ENCODE data around the gene MAP3K6.

The MAP3K6 gene

DNA sequence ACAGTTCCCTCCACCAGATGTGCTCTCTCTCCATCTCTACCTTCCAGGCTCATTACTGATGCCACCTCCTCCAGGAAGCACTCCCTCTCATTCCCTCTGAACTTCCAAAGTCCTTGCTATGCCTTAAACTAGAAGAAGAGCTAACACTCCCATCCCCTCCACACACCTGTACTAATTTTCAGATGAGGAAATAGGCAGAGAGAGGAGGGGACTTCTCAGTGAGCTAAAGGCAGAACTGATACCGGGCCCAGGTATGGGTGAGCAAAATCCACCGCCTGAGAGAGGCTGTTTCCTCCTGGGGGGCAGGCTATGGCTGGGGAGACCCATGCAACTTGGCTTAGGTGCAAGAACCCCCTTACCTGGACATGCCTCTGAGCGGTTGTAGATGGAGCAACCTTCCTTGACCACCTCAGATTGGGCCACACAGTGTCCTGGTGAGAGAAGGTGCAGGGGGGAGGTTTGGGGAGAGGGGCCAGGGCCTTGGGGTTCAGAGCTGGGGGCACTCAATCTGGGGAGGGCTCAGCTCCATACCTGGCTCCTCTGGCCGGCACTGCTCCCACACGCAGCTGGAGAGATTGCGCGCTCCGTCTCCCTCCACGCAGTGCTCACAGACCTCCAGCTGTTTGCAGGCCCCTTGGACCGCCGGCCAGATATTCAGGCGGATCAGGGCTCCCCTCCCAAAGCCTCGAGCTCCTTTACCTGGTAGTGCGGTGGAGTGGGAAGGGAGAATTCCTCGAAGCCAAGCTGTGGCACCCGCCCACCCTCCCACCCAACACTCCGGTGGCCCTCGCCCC lies 15.4 kb upstream of the MAP3K6 start:
- in situ Hi-C loops (cut with MboI; ENCODE audit: low sequenced_read_pairs, unreplicated experiment) = no loop called here
- TF ChIP-seq, protein P1, sequence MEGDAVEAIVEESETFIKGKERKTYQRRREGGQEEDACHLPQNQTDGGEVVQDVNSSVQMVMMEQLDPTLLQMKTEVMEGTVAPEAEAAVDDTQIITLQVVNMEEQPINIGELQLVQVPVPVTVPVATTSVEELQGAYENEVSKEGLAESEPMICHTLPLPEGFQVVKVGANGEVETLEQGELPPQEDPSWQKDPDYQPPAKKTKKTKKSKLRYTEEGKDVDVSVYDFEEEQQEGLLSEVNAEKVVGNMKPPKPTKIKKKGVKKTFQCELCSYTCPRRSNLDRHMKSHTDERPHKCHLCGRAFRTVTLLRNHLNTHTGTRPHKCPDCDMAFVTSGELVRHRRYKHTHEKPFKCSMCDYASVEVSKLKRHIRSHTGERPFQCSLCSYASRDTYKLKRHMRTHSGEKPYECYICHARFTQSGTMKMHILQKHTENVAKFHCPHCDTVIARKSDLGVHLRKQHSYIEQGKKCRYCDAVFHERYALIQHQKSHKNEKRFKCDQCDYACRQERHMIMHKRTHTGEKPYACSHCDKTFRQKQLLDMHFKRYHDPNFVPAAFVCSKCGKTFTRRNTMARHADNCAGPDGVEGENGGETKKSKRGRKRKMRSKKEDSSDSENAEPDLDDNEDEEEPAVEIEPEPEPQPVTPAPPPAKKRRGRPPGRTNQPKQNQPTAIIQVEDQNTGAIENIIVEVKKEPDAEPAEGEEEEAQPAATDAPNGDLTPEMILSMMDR (IDR thresholded peaks at IDR 0.05; ENCODE audit: borderline replicate concordance, control extremely low read depth, extremely low read depth, insufficient read depth, missing control alignments) = no peak
- no peak for DNase-seq (ENCODE audit: low spot score)

DNA sequence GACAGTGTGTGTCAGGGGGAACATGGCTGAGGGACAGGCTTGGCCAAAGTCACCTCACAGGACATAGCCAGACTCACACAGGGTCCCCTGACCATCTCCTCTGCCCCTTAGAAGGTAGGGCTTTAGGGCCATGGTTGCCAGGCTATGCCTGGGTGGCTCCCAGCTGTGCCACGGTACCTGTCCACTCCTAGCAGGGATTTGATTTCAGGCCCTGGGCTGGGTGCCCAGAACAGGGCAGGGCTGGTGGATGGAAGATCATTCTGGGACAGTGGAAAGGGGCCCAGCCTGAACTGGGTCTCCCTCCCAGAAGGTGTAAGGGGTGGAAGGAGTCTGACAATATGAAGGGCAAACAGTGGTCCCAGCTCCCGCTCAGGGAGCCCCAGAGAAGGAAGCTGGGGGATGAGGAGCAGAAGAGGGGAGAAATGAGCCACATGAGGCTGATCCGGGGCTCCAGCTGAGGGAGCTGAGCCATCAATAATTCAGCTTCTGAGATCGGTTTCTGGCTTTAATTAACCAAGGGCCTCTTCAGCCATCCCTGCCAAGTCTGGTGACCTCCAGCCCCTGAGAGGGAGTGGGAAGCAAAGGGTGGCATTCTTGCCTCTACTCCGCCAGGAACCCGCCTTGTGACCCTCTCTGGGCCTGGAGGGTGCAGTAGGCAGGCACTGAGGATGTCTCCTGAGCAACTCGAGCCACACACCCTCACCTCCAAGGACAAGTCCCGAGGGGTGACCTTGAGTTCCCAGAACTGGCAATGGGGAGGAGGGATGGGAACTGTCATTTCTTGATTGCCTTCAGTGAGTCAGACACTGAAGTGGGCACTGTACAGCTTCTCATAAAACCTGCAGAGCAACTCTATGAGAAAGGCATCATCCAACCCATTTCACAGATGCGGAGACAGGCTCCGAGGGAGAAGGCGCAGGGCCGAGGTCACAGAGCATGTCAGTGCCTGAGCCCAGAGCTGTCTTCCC lies 14.3 kb upstream of the MAP3K6 start:
- in situ Hi-C loops (cut with MboI; ENCODE audit: low sequenced_read_pairs, unreplicated experiment) = no loop called here
- DNase-seq (ENCODE audit: low spot score) = no peak
- TF ChIP-seq, protein P1 (IDR thresholded peaks at IDR 0.05; ENCODE audit: borderline replicate concordance, control extremely low read depth, extremely low read depth, insufficient read depth, missing control alignments) = no peak

DNA sequence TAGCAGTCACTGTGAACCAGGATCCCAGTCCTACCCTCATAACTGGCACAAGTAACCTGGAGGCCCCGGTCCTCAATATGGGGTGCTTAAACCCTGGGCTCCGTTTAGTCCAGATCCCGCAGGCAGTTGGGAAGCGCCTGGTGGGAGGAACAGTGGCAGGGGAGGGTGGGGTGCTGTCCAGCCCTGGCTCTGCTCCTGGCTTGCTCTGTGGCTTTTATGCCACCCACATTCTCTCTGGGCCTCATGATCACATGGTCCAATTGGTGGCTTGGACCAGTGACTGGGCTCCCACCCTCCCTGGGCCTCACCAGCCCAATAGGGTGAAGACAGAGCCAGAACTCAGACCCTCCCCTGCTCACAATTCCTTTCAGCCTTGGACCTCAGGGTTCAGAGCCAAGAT lies 13.5 kb upstream of the MAP3K6 start:
- in situ Hi-C loops (cut with MboI; ENCODE audit: low sequenced_read_pairs, unreplicated experiment) = no loop called here
- TF ChIP-seq, protein P1 (IDR thresholded peaks at IDR 0.05; ENCODE audit: borderline replicate concordance, control extremely low read depth, extremely low read depth, insufficient read depth, missing control alignments) = no peak
- no peak for DNase-seq (ENCODE audit: low spot score)

DNA sequence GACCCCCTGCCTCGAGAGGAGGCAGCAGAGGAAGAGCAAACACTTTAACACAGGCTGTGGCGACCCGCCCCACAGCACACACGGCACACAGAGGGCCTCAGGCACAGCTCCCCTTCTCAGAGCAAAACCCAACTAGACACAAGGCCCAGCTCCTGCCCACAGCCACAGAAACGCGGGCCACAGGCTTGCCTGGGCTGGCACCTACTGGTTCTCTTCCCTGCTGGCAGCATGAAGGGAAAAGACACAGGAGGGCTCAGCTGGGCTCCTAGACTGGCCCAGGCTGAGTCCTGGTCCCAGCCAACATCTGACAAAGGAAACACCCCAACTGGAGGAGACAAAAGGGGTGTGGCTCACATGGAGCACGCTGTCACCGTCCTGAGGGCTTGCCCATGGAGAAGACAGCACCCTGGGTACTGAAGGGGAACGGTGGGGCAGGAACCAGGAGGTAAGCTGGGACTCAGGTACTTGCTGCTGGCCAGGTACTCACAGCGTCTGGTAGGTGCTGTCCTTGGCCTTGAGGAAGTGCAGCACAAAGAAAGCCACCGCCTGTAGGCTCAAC lies 12.9 kb upstream of the MAP3K6 start:
- TF ChIP-seq, protein P1 (IDR thresholded peaks at IDR 0.05; ENCODE audit: borderline replicate concordance, control extremely low read depth, extremely low read depth, insufficient read depth, missing control alignments) = no peak
- DNase-seq (ENCODE audit: low spot score) = no peak
- in situ Hi-C loops (cut with MboI; ENCODE audit: low sequenced_read_pairs, unreplicated experiment) = no loop called here

DNA sequence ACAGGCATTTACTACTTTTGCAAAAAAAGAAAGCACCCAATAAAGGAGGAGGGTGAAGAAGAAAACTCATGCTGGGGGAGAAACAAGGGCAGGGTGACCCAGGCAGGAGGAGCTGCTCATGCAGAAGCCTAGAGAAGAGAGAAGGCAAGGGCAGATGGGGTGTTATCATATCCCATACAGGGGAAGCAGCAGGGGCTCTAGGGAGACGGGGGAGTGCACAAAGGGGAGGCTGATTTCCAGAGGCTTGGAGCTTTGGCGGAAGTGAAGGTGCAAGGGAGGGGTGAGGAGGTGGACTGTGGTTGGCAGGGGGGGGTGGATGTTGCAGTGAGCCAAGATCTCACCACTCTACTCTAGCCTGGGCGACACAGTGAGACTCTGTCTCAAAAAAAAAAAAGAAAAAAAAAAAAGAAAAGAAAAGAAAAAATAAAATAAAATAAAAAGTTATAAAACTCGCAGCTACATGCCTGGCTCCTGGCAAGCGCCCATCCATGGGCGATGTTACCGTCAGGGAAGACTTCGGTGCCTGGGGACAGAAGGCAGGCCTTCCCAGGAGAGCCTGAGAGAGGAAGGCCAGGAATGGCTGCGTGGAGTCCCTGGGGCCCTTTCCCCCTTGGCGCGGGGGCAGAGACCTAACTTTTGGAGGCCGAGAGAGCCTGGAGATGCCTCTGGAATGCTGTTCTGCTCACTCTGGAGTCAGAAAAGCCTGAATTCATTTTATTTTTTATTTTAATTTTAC lies 11.2 kb upstream of the MAP3K6 start:
- TF ChIP-seq, protein P1 (IDR thresholded peaks at IDR 0.05; ENCODE audit: borderline replicate concordance, control extremely low read depth, extremely low read depth, insufficient read depth, missing control alignments) = no peak
- in situ Hi-C loops (cut with MboI; ENCODE audit: low sequenced_read_pairs, unreplicated experiment) = no loop called here
- no peak for DNase-seq (ENCODE audit: low spot score)

All from GM13976 (cell line).